Tibial nerve (tissue), 4 donors: ENCODE results near the gene RGS6.

Experiments
- CTCF ChIP-seq, 5 experiments: fragments of 200-600 bp in 3 of 5; fragments of 450-650 bp in 2 of 5; sonication (generic) in 3 of 5; IDR thresholded peaks; one replicate each; pipeline ENCODE4 v1.5.1; 2016 to 2019; ENCODE audit warnings: antibody characterized with exemption in 5 of 5, mild to moderate bottlenecking in 3 of 5, moderate library complexity in 2 of 5
- EP300 ChIP-seq, 2 donors: sonication (generic); formaldehyde crosslinking; IDR thresholded peaks; one replicate each; pipeline ENCODE4 v1.6.1; 2017; ENCODE audit warnings: antibody characterized with exemption in 2 of 2, mild to moderate bottlenecking in 1 of 2
- POLR2A ChIP-seq, 2 donors: fragments of 450-650 bp; IDR thresholded peaks; one replicate each; pipeline ENCODE4 v1.6.1; 2017; ENCODE audit warnings: antibody characterized with exemption in 2 of 2, mild to moderate bottlenecking in 2 of 2, moderate library complexity in 2 of 2

GRCh38 chr14:72027061-72027460 is 94.8 kb downstream of the RGS6 start:
- TF ChIP-seq CTCF (IDR thresholded peaks at IDR 0.05) (no peak), POLR2A (IDR thresholded peaks at IDR 0.05) (no peak), EP300 (IDR thresholded peaks at IDR 0.05) (no peak)
